GM21360 (cell line): Measurements from ENCODE around the gene ROBO1.
"Not testable (repeated sequence)": the region's sequence is repeated elsewhere in the genome, so short reads cannot be mapped to it uniquely, and the experiment has no call there.

Experiments
- ATAC-seq: cut with Tn5 transposase; IDR thresholded peaks from one replicate; pipeline ENCODE4 v1.9.1; 2021; ENCODE audit warnings: mild to moderate bottlenecking, moderate library complexity; ENCODE audit not compliant: unreplicated experiment

Gene ROBO1

GRCh38 chr3:78888635-78889034 is 879.2 kb downstream of the ROBO1 start:
- no peak for ATAC-seq

DNA sequence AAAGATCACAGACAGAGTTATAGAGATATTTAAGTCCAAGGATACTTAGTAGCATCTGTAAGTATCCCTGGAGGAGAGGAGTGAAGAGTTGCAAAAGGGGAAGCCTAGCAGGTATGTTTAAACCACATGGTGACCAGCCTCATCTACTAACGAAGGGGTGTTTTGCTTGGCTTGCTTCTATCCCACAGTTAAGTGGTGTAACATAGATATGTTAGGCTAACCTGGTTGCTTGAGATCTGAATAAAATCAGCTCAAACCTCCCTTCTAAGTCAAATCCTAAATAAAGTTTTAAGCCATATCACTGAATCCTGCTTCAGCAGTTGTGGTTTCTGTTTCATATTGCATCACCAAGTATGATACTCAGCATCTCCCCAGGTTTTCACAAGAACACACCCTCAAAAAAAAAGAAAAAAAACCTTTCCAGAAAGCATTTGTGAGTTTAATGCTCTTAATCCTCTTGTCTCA is 880.2 kb downstream of the ROBO1 start:
- no peak for ATAC-seq

GRCh38 chr3:78887029-78887428 is 880.8 kb downstream of the ROBO1 start:
- no peak for ATAC-seq

DNA sequence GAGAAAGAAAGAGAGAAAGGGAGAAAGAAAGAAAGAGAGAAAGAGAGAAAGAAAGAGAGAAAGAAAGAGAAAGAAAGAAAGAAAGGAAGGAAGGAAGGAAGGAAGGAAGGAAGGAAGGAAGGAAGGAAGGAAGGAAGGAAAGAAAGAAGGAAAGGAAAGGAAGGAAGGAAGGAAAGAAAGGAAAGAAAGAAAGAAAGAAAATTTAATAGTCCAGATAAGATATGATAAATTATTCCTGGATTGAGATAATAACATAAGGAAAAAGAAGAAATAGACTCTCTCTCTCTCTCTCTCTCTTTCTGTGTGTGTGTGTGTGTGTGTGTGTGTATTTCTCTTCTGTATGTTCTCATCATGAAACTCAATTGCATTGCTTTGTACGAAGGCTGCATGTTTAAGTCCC is 883.2 kb downstream of the ROBO1 start:
- not testable (repeated sequence) for ATAC-seq

- no peak for ATAC-seq
These were observed 885.5 kb downstream of the ROBO1 start for GRCh38 chr3:78882251-78882650.

DNA sequence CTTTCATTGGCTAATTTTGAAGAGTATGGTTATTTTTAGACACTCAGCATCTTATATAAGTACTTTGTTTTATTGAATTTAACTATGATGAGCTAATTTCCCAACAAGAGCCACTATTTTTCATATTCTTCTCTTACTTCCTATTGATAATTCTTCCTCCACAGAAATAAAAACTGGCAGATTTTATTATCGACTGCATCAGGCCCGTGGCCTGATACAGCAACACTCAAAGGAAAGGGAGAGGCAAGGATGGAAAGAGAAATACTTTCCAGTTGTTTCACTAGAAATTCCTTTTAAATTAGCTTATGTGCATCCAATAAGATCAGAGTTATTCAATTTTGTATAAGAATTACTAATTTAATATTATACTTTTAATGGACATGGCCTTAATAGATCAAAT is 886.3 kb downstream of the ROBO1 start:
- ATAC-seq = no peak

- ATAC-seq = no peak
These were observed 887.0 kb downstream of the ROBO1 start for GRCh38 chr3:78880603-78881461.

GRCh38 chr3:78879295-78879860 is 888.4 kb downstream of the ROBO1 start:
- ATAC-seq = no peak

DNA sequence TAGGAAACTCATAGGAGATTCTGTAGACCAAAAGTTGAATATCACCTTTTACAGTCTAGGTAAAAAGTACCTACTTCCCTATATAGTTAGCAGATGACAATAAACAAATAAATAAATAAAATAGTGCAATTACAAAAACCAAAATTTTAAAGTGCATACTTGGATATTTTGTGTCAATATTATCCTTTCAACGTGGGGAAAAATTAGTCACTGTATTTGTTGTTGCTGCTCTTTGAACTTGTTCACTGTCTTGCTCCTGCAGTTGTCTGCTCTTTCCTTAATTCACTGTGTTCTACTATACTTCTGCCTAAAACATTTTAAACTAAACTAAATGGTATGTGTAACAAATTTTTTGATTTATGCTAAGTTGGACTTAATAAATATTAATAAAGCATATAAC is 889.0 kb downstream of the ROBO1 start:
- no peak for ATAC-seq

DNA sequence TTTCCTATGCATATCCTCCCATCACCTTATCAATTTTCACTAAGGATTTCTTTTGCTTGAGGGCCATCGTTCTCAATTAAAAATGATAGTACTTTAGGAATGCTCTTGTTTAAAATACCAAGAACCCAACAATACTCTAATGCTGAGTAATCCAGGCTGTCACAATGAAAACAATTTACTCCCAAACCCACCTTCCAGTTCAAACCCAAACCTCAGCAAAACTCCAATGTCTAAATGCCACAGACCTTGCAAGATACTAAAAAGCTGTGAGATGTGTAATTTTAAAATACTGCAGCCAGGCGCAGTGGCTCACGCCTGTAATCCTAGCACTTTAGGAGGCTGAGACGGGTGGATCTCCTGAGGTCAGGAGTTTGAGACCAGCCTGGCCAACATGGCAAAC is 889.8 kb downstream of the ROBO1 start:
- ATAC-seq = no peak

- no peak for ATAC-seq
These were observed 891.9 kb downstream of the ROBO1 start for GRCh38 chr3:78875851-78876250.

DNA sequence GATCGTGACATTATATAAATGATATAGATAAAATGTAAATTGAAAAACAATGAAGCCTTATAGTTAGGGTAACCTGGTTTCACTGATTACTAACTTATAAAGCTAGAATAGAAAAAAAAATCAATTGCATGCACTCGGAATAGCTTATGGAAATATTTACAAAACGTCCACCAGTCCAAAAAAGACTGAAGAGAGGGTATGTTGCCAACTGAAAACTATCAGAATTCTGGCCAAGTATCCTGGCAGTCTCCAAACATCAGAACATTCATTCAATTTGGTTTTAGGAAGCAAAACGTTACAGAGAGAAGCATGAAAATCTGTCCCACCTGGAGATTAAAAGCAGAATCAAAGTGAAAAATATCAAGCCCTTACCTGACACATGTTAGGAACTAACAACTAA is 892.4 kb downstream of the ROBO1 start:
- ATAC-seq = no peak

GRCh38 chr3:78873641-78874040 is 894.2 kb downstream of the ROBO1 start:
- ATAC-seq = no peak

GRCh38 chr3:78872195-78872594 is 895.6 kb downstream of the ROBO1 start:
- no peak for ATAC-seq

- ATAC-seq = no peak
These were observed 896.8 kb downstream of the ROBO1 start for GRCh38 chr3:78871048-78871447.

- no peak for ATAC-seq
These were observed 897.3 kb downstream of the ROBO1 start for GRCh38 chr3:78870484-78870883.

GRCh38 chr3:78868570-78868969 is 899.2 kb downstream of the ROBO1 start:
- ATAC-seq = no peak

DNA sequence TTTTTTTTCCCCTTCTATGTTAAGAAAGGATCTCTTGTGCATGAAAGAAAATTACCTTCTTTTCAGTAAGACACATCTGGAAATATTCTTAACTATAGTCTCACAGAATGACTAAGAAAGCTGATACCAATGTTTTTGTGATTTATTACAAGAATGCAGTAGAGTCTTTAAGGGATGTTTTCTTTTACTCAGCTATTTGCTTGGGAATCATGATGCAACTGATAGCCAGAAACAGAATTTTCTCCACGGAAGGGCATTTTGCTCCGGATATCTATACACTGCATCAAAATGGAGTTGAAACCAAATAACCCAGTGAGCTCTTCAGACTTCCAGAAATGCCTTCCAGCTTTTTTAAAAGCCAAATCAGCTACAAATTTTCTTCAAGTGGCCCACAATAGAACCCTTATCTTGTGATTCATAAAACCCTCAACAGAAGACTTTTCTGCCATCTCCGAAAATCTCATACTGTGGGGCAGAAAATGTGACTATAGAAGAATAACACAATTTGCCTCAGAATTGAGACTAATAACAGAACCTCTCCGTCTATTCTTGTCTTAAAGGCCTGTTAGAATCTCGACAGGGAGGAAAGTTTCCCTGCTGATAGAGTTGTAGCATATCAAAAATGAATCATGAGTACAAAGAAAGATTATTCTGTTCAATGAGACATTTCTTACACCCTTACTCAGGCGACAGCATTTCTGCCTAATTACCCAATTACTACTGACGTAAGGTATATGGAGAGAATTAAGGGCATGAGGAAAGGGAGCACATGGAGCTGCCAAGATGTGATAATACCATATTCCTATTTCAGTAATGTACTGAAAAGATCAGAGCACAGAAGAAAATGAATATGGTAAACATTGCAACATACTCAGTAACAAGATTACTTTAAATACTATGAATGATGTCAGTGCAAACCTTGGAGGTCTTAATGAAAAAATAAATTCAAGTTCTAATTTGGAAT is 900.1 kb downstream of the ROBO1 start:
- no peak for ATAC-seq

GRCh38 chr3:78863306-78864203 is 904.2 kb downstream of the ROBO1 start:
- no peak for ATAC-seq

GRCh38 chr3:78861156-78861555 is 906.6 kb downstream of the ROBO1 start:
- no peak for ATAC-seq
